GM18508 (cell line): ENCODE results near the gene APOL3.
"Not testable (repeated sequence)": the region's sequence is repeated elsewhere in the genome, so short reads cannot be mapped to it uniquely, and the experiment has no call there.

Source experiments
- ATAC-seq: cut with Tn5 transposase; IDR thresholded peaks from one replicate; pipeline ENCODE4 v1.9.1; 2021; ENCODE audit warnings: moderate number of reproducible peaks; ENCODE audit not compliant: insufficient read depth, unreplicated experiment

Gene APOL3

DNA sequence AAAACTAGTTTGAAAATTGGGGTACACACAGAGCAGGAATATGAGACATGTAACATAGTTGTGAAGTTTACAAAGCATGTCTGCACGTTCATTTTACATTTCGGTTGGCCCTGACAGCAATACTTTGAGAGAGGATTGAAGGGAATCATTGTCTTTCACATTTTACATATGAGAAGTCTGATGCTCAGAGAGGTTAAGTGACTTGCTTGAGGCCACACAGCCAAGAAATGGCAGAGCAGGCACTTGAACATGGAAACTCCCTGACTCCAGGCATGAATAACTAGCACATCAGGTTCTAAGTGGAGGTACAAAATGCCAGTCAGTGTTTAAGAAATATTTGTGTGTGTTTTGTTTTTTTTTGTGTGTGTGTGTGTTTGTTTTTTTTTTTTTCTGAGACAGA, 53.6 kb downstream of the APOL3 start:
- no peak for ATAC-seq

DNA sequence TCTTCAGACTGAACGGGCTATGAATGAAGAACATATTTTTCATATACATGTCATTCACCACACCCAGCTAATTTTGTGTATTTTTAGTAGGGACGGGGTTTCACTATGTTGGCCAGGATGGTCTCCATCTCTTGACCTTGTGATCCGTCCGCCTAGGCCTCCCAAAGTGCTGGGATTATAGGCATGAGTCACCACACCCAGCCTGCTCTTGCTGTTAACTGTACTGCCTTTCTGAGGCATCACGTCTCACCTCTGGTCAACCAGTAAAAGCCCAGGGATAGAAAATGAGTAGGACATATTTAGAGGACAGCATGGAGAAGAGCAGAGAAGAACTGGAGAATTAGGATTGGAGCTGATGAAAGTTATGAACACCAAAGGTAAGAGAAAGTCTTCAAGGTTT, 55.6 kb downstream of the APOL3 start:
- no peak for ATAC-seq

DNA sequence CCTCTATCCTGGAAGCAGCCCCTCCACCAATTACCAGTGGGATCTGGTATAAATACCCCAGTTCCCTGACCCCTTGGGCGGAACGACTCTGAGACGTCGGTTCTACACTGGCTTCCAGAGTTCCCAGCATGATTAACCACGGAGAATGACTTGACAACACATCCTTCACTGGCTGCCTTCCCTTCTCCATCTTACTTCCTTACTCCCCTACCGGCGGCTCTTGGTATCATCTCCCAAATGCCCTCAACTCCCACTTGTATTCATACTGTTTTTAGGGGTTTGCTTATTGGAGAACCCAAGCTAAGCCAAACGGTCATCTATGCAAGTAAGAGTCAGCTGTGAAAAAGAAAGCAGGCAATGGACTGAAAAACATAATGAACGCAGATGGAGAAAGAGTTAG, 56.1 kb downstream of the APOL3 start:
- ATAC-seq, result no peak

DNA sequence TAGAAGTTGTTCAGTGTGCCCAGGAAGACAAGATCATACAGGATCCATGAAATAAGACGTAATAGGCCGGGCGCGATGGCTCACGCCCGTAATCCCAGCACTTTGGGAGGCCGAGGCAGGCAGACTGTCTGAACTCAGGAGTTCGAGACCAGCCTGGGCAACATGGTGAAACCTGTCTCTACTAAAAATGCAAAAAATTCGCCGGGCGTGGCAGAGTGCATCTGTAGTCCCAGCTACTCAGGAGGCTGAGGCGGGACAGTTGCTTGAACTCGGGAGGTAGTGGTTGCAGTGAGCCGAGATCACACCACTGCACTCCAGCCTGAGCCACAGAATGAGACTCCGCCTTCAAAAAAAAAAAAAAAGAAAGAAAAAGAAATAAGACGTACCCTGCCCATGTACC, 56.7 kb downstream of the APOL3 start:
- no peak for ATAC-seq

DNA sequence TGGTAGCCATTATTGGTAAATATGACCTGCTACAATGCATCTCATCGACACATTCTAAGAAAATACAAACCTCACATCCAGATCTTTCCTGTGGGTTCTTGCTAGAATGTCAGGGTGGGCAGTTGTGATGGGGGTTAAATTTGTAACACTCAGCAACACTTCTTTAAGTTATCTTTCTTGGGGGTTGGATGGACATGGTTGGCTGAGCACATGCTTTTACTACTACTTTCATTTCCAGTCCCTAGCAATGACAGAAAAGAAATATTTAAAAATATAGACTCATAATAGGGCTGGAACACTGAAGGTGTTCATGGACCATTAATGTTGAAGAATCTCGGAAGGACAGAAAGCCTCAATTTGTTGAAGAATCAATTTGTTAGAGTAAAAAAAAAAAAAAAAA, 57.6 kb downstream of the APOL3 start:
- ATAC-seq, result no peak

DNA sequence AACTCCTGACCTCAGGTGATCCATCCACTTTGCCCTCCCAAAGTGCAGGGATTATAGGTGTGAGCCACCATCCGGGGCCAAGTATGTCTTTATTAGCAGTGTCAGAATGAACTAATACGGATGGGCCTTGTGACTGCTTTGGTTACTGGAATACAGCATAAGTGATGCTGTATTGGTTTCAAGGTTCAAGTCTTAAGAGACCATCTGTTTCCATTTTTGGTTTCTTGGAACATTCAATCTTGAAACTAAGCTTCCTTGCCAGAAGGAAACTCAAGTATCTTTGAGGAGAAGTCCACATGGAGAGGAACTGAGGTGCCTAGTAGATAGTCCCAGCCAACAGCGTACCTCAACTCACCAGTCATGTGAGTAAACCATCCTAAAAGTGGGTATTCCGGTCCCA, 58.8 kb downstream of the APOL3 start:
- ATAC-seq, result no peak

DNA sequence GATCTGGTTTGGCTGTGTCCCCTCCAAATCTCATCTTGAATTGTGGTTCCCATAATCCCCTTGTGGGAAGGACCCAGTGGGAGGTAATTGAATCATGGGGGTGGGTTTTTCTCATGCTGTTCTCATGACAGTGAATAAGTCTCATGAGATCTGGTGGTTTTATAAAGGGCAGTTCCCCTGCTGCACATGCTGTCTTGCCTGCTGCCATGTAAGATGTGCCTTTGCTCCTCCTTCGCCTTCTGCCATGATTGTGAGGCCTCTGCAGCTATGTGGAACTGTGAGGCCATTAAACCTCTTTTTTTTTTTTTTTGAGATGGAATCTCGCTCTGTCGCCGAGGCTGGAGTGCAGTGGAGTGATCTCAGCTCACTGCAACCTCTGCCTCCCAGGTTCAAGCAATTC, 59.6 kb downstream of the APOL3 start:
- not testable (repeated sequence) for ATAC-seq

DNA sequence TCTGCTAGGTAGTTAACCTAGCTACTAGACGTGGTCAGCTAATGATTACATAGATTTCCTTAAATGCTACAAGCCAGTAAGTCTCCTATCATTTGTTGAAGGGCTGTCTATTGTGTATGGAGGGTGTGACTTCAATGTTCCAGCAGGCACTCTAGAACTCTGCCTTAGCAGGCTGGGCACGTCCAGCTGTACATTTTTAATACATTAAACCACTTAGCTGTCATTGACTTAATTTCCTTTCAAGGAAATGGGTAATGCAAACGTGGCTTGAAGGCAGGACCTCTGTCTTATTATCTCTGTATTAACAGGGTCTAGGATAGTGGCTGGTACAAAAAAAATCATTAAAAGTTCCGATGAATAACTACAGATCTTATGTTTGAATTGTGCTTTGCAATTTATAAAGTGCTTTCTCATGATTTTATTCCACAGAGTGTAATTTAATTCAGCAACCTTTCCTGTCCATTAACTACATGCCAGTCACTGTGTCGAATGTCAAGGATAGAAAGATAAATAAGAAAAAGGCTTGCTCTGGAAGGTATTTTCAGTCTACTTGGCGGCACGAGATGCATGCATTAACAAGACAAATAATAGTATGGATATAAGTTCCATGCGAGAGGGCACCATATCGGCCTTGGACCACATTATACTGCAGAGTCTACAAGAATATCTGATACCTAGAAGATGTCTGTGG, 60.3 kb downstream of the APOL3 start:
- ATAC-seq, result no peak

DNA sequence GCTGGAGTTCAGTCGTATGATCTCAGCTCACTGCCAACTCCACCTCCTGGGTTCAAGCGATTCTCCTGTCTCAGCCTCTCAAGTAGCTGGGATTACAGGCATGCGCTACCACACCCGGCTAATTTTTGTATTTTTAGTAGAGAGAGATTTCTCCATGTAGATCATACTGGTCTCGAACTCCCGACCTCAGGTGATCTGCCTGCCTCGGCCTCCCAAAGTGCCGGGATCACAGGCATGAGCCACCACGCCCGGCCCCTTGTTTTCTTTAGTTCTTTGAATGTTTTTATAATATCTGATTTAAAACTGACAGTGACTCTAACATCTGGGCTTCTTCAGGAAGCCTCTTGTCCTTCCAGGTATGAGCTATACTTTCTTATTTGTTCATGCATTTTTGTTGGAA, 61.0 kb downstream of the APOL3 start:
- ATAC-seq, result not testable (repeated sequence)

DNA sequence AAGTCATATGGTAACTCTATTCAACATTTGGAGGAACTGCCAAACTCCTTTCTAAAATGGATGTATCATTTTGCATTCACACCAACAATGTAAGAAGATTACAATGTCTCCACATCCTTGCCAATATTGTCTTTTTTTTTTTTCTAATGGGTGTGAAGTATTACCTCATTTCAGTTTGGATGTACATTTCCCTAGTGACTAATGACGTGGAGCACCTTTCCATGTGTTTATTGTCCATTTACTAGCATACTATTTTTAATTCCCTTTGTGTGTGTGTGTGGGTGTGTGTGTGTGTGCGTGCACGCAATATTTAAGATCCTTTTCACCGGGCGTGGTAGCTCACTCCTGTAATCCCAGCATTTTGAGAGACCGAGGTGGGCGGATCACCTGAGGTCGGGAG, 62.7 kb downstream of the APOL3 start:
- ATAC-seq, result no peak

DNA sequence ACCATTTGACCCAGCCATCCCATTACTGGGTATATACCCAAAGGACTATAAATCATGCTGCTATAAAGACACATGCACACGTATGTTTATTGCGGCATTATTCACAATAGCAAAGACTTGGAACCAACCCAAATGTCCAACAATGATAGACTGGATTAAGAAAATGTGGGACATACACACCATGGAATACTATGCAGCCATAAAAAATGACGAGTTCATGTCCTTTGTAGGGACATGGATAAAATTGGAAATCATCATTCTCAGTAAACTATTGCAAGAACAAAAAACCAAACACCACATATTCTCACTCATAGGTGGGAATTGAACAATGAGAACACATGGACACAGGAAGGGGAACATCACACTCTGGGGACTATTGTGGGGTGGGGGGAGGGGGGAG, 69.8 kb downstream of the APOL3 start:
- ATAC-seq, result not testable (repeated sequence)
